Peyer's patch (tissue), 4 donors: Measurements from ENCODE around the gene RAD51B. TPM values are rescaled to one million over a fixed set of nuclear protein-coding genes. Genes with fewer than 3 reads are reported as not detected.

Experiments
- DNase-seq, 3 donors: peaks; one replicate each; pipeline ENCODE4 v3.0.0-alpha.2; 2017 to 2019
- H3K27ac ChIP-seq, 4 donors: fragments of 200-600 bp; sonication (generic); one replicate each; pipeline ENCODE4 v1.5.1; 2016 to 2019
- H3K27me3 ChIP-seq, 2 donors: fragments of 200-600 bp; sonication (generic); one replicate each; pipeline ENCODE4 v1.5.1; 2019
- H3K36me3 ChIP-seq, 3 donors: fragments of 200-600 bp; sonication (generic); one replicate each; pipeline ENCODE4 v1.5.1; 2016 to 2019
- H3K4me1 ChIP-seq, 4 donors: fragments of 200-600 bp; sonication (generic); one replicate each; pipeline ENCODE4 v1.5.1; 2016 to 2019
- H3K4me3 ChIP-seq, 4 donors: fragments of 200-600 bp; sonication (generic); 1 replicate in 3 of 4; 2 replicates in 1 of 4; pipeline ENCODE4 v1.5.1; 2016 to 2019; ENCODE audit warnings: mild to moderate bottlenecking in 1 of 4
- H3K9me3 ChIP-seq, 4 donors: fragments of 200-600 bp; sonication (generic); one replicate each; pipeline ENCODE4 v1.5.1; 2016 to 2019; ENCODE audit warnings: mild to moderate bottlenecking in 1 of 4
- CTCF ChIP-seq, 6 experiments: fragments of 450-650 bp in 4 of 6; fragments of 200-600 bp in 2 of 6; sonication (generic) in 1 of 6; IDR thresholded peaks; one replicate each; pipeline ENCODE4 v1.5.1; 2017 to 2019; ENCODE audit warnings: antibody characterized with exemption in 6 of 6, mild to moderate bottlenecking in 3 of 6, moderate library complexity in 1 of 6
- POLR2A ChIP-seq, 2 donors: fragments of 450-650 bp; IDR thresholded peaks; one replicate each; pipeline ENCODE4 v1.5.1; 2017; ENCODE audit warnings: antibody characterized with exemption in 2 of 2, mild to moderate bottlenecking in 2 of 2, moderate library complexity in 2 of 2
- total RNA-seq, 4 donors: library from RNA; depleted of rRNA; stranded (reverse); fragments of >200 nt; gene quantifications; one replicate each; pipeline ENCODE4 v1.1.0, GENCODE V29; 2016

Gene RAD51B
- total RNA-seq, 4 donors from 2014 or later = 12.6 to 103 (median 33.1) TPM

GRCh38 chr14:68587931-68588330 lies 768.4 kb downstream of the RAD51B start:
- TF ChIP-seq CTCF (IDR thresholded peaks at IDR 0.05) (no peak), POLR2A (IDR thresholded peaks at IDR 0.05) (no peak)
- peak overlapping the region in 3 of 4 donors; percentile 27 to 71 (median 42) for H3K27ac ChIP-seq
- no peak for DNase-seq
- H3K36me3 ChIP-seq = no peaks in the 10 kb centered on the region
- no peaks in the 10 kb centered on the region for H3K9me3 ChIP-seq
- no peak overlapping the region for H3K4me3 ChIP-seq
- no peaks in the 10 kb centered on the region for H3K27me3 ChIP-seq
- H3K4me1 ChIP-seq = peaks cover 0 to 22% (median 0%) of the 10 kb centered on the region in 4 donors

- peak in 1 of 3 donors; percentile 54 for DNase-seq
Observed at GRCh38 chr14:68589447-68590200, 770.0 kb downstream of the RAD51B start.

GRCh38 chr14:68590201-68590522 lies 770.6 kb downstream of the RAD51B start:
- H3K9me3 ChIP-seq = no peaks in the 10 kb centered on the region
- H3K4me3 ChIP-seq = no peak overlapping the region
- no peak for DNase-seq
- H3K27me3 ChIP-seq = no peaks in the 10 kb centered on the region
- H3K4me1 ChIP-seq = peaks cover 0 to 22% (median 3%) of the 10 kb centered on the region in 4 donors
- peak overlapping the region; percentile 23 to 76 (median 46) for H3K27ac ChIP-seq
- H3K36me3 ChIP-seq = no peaks in the 10 kb centered on the region
- TF ChIP-seq POLR2A (IDR thresholded peaks at IDR 0.05) = no peak
- no peak for TF ChIP-seq CTCF (IDR thresholded peaks at IDR 0.05)

More at GRCh38 chr14:68589447-68590200, 770.0 kb downstream of the RAD51B start:
- Histone ChIP-seq H3K9me3 (no peaks in the 10 kb centered on the region), H3K27ac (peak overlapping the region; percentile 23 to 76 (median 46)), H3K36me3 (no peaks in the 10 kb centered on the region), H3K4me1 (peaks cover 0 to 22% (median 3%) of the 10 kb centered on the region in 4 donors), H3K27me3 (no peaks in the 10 kb centered on the region), H3K4me3 (no peak overlapping the region)
- no peak for TF ChIP-seq CTCF (IDR thresholded peaks at IDR 0.05)
- no peak for TF ChIP-seq POLR2A (IDR thresholded peaks at IDR 0.05)

GRCh38 chr14:68591786-68592185 lies 772.2 kb downstream of the RAD51B start:
- Histone ChIP-seq H3K9me3 (no peaks in the 10 kb centered on the region), H3K36me3 (no peaks in the 10 kb centered on the region), H3K27me3 (no peaks in the 10 kb centered on the region), H3K27ac (no peak overlapping the region), H3K4me3 (no peak overlapping the region), H3K4me1 (peaks cover 0 to 18% (median 3%) of the 10 kb centered on the region in 4 donors)
- no peak for TF ChIP-seq POLR2A (IDR thresholded peaks at IDR 0.05)
- TF ChIP-seq CTCF (IDR thresholded peaks at IDR 0.05) = no peak
- no peak for DNase-seq

- Histone ChIP-seq H3K9me3 (no peaks in the 10 kb centered on the region), H3K27ac (no peak overlapping the region), H3K4me3 (no peak overlapping the region), H3K27me3 (no peaks in the 10 kb centered on the region), H3K36me3 (no peaks in the 10 kb centered on the region), H3K4me1 (peaks cover 0 to 8% (median 3%) of the 10 kb centered on the region in 4 donors)
- peak in 1 of 3 donors; percentile 37 for DNase-seq
- no peak for TF ChIP-seq POLR2A (IDR thresholded peaks at IDR 0.05)
Observed at GRCh38 chr14:68592948-68593556, 773.5 kb downstream of the RAD51B start.
